IMR-90 (cell line): ENCODE results near the gene MRPL52. TPM values are rescaled to one million over a fixed set of nuclear protein-coding genes. Genes with fewer than 3 reads are reported as not detected.

ENCODE experiments used
- CEBPB ChIP-seq: IDR thresholded peaks from 2 replicates; pipeline ENCODE4 v1.6.1; 2012; ENCODE audit warnings: low read depth, low read length, improper control_type of control experiment
- polyA plus RNA-seq, 3 experiments: library from polyadenylated mRNA; depleted of rRNA; stranded (reverse); fragments of >200 nt; gene quantifications; 2 replicates each; pipeline ENCODE4 v1.2.3, GENCODE V29; 2012; ENCODE audit warnings: low replicate concordance in 1 of 3
- total RNA-seq: library from RNA; depleted of rRNA; stranded (reverse); fragments of >200 nt; gene quantifications from 2 replicates; pipeline ENCODE4 v1.2.3, GENCODE V29; 2012
- TF ChIP-seq, protein P1 (sequence below): fragments of 150-350 bp; IDR thresholded peaks from 2 replicates; pipeline ENCODE4 v1.6.1; 2016; ENCODE audit warnings: low read depth, mild to moderate bottlenecking, low read length, moderate library complexity, borderline replicate concordance

MRPL52 gene
- total and polyA plus RNA-seq, 2 of the 4 experiments (the other 2 are of a cell fraction): 33.1 to 51.4 TPM

DNA sequence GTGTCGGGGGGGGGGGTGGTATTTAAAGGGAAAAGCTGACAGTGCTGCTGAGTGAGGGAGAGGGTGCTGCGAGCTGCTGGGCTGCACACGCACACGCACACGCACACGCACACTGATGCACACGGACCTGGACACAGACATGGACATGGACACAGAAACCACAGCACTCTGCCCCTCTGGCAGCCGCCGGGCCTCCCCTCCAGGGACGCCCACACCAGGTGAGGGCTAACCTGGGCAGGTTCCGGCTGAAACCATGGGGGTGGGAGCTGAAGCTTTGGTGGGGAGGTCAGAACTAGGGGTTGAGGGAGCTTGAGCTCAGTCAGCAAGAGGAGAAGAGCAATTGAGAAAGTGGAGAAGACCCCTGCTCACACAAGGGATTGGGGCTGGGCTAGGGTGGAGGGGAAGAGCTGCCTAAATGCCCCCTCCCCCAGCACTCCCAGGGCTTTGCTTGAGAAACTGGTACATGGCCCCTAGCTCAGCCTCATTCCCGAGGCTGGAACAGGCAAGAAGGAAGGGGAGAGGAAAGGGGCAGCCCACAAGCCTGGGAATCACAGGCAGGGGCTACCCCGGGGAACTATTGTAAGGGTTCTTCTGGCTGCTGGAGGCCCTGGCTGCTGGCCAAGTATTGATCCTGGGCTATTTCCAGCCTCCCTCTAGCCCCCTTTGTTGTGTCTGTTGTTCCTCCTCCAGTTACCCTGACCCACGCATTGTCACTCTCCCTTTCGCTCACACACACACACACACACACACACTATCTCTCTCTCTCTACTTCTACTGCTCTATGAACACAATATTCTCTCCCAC lies 53.7 kb downstream of the MRPL52 start, which contains the start of gene REM2 (continued):
- TF ChIP-seq, protein P1, sequence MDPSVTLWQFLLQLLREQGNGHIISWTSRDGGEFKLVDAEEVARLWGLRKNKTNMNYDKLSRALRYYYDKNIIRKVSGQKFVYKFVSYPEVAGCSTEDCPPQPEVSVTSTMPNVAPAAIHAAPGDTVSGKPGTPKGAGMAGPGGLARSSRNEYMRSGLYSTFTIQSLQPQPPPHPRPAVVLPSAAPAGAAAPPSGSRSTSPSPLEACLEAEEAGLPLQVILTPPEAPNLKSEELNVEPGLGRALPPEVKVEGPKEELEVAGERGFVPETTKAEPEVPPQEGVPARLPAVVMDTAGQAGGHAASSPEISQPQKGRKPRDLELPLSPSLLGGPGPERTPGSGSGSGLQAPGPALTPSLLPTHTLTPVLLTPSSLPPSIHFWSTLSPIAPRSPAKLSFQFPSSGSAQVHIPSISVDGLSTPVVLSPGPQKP: no peak
- no peak for TF ChIP-seq CEBPB
